ENCODE measurements around the gene GRIA4.

GRIA4 gene

DNA sequence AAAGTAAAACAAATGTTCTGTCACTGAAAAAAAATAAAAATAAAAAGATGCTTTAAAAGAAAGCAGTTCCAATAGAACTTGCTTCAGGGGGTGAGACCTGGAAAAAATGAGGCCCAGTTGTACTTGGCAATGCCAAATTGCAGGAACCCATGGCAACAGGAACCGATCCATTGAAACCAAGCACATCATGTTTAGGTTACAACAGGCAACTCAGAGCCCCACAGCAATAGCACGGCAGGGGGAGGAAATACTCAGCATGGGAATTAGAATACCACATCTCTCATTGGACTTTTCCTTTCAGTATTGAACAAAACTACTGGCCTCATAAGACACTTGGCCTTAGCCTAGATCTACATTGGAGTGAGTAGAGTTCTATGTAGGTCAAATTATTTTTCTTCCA, 327.9 kb downstream of the GRIA4 start:
- H3K27me3 ChIP-seq (ENCODE audit: insufficient read depth, low read length, poor library complexity, severe bottlenecking) = no peaks in the 10 kb centered on the region
- H3K4me3 ChIP-seq (ENCODE audit: low read length, poor library complexity, severe bottlenecking) = no peak overlapping the region
- H3K4me1 ChIP-seq (ENCODE audit: insufficient read depth, low read length, poor library complexity, severe bottlenecking) = peaks cover 8% of the 10 kb centered on the region
- H3F3A ChIP-seq (ENCODE audit: low read depth) = no peaks in the 10 kb centered on the region
- H3K9me3 ChIP-seq (ENCODE audit: insufficient read depth, low read depth, low read length) = no peaks in the 10 kb centered on the region
- H3K9me2 ChIP-seq (replicated peaks; ENCODE audit: low read depth, low read length) = no peaks in the 10 kb centered on the region
- no peak overlapping the region for H2AFZ ChIP-seq (ENCODE audit: low read length)
- no peaks in the 10 kb centered on the region for H3K36me3 ChIP-seq (ENCODE audit: insufficient read depth, low read length)
- no peak overlapping the region for H3K9ac ChIP-seq (ENCODE audit: low read depth, low read length, poor library complexity, severe bottlenecking)
- no peaks in the 10 kb centered on the region for H4K20me1 ChIP-seq (ENCODE audit: insufficient read depth, low read length, poor library complexity, severe bottlenecking)
- no peaks in the 10 kb centered on the region for H3K79me2 ChIP-seq (ENCODE audit: insufficient read depth, low read length)
- H3K4me2 ChIP-seq (ENCODE audit: low read depth, low read length, poor library complexity, severe bottlenecking) = no peak overlapping the region
- TF ChIP-seq EZH2phosphoT487 (IDR thresholded peaks at IDR 0.05; ENCODE audit: borderline replicate concordance) = no peak
- TF ChIP-seq, protein P1, sequence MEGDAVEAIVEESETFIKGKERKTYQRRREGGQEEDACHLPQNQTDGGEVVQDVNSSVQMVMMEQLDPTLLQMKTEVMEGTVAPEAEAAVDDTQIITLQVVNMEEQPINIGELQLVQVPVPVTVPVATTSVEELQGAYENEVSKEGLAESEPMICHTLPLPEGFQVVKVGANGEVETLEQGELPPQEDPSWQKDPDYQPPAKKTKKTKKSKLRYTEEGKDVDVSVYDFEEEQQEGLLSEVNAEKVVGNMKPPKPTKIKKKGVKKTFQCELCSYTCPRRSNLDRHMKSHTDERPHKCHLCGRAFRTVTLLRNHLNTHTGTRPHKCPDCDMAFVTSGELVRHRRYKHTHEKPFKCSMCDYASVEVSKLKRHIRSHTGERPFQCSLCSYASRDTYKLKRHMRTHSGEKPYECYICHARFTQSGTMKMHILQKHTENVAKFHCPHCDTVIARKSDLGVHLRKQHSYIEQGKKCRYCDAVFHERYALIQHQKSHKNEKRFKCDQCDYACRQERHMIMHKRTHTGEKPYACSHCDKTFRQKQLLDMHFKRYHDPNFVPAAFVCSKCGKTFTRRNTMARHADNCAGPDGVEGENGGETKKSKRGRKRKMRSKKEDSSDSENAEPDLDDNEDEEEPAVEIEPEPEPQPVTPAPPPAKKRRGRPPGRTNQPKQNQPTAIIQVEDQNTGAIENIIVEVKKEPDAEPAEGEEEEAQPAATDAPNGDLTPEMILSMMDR (conservative IDR thresholded peaks at IDR 0.05; ENCODE audit: low read length) = no peak

- H3K79me2 ChIP-seq (ENCODE audit: insufficient read depth, low read length) = no peaks in the 10 kb centered on the region
- no peak overlapping the region for H3K4me2 ChIP-seq (ENCODE audit: low read depth, low read length, poor library complexity, severe bottlenecking)
- H3K27me3 ChIP-seq (ENCODE audit: insufficient read depth, low read length, poor library complexity, severe bottlenecking) = no peaks in the 10 kb centered on the region
- no peaks in the 10 kb centered on the region for H3K9me2 ChIP-seq (replicated peaks; ENCODE audit: low read depth, low read length)
- no peaks in the 10 kb centered on the region for H3K36me3 ChIP-seq (ENCODE audit: insufficient read depth, low read length)
- no peaks in the 10 kb centered on the region for H3F3A ChIP-seq (ENCODE audit: low read depth)
- TF ChIP-seq EZH2phosphoT487 (IDR thresholded peaks at IDR 0.05; ENCODE audit: borderline replicate concordance) = no peak
- TF ChIP-seq, protein P1 (conservative IDR thresholded peaks at IDR 0.05; ENCODE audit: low read length) = no peak
- no peaks in the 10 kb centered on the region for H3K4me1 ChIP-seq (ENCODE audit: insufficient read depth, low read length, poor library complexity, severe bottlenecking)
- H3K9ac ChIP-seq (ENCODE audit: low read depth, low read length, poor library complexity, severe bottlenecking) = no peak overlapping the region
- no peak overlapping the region for H3K4me3 ChIP-seq (ENCODE audit: low read length, poor library complexity, severe bottlenecking)
- no peaks in the 10 kb centered on the region for H3K9me3 ChIP-seq (ENCODE audit: insufficient read depth, low read depth, low read length)
- H4K20me1 ChIP-seq (ENCODE audit: insufficient read depth, low read length, poor library complexity, severe bottlenecking) = no peaks in the 10 kb centered on the region
- no peak overlapping the region for H2AFZ ChIP-seq (ENCODE audit: low read length)
Measured at GRCh38 chr11:105942921-105943320, 333.0 kb downstream of the GRIA4 start.

DNA sequence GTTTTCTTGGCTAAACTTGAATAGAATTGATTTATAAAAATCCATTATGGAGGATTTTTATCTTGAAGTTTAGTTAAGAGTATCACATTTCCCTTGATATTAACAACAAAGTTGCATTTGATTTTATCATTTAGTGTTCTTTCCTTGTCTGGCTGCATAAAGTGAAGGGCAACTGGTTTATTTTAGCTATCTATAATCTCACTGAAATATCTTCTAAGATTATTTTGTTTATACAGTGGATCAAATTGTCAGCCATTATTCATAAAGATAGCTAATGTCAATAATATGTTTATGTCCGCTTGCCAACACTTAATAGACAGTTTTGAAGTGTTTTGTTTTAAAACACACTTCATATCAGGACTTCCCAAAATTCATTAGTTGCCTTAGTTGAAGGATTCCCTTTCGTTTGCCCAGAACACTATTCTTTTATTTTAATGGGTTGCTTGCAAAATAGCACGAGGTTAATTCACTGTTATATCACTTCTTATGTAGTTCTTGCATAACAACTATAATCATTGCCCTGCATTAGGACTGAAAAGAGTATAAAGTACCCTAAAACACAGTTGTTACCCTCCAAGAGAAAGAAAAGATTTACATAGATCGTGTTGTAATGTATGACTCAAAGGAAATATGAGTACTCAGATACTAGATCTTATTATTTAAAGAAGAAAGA, 339.2 kb downstream of the GRIA4 start:
- TF ChIP-seq EZH2phosphoT487 (IDR thresholded peaks at IDR 0.05; ENCODE audit: borderline replicate concordance) = no peak
- TF ChIP-seq, protein P1 (conservative IDR thresholded peaks at IDR 0.05; ENCODE audit: low read length) = no peak
- no peaks in the 10 kb centered on the region for H3F3A ChIP-seq (ENCODE audit: low read depth)
- H2AFZ ChIP-seq (ENCODE audit: low read length) = no peak overlapping the region

More for the DNA sequence above, 339.2 kb downstream of the GRIA4 start:
- Histone ChIP-seq H3K9me3 (ENCODE audit: insufficient read depth, low read depth, low read length) (no peaks in the 10 kb centered on the region), H3K27me3 (ENCODE audit: insufficient read depth, low read length, poor library complexity, severe bottlenecking) (no peaks in the 10 kb centered on the region), H3K9me2 (replicated peaks; ENCODE audit: low read depth, low read length) (no peaks in the 10 kb centered on the region), H3K9ac (ENCODE audit: low read depth, low read length, poor library complexity, severe bottlenecking) (no peak overlapping the region), H3K36me3 (ENCODE audit: insufficient read depth, low read length) (no peaks in the 10 kb centered on the region), H3K4me2 (ENCODE audit: low read depth, low read length, poor library complexity, severe bottlenecking) (no peak overlapping the region), H3K4me3 (ENCODE audit: low read length, poor library complexity, severe bottlenecking) (no peak overlapping the region), H3K79me2 (ENCODE audit: insufficient read depth, low read length) (no peaks in the 10 kb centered on the region), H4K20me1 (ENCODE audit: insufficient read depth, low read length, poor library complexity, severe bottlenecking) (no peaks in the 10 kb centered on the region), H3K4me1 (ENCODE audit: insufficient read depth, low read length, poor library complexity, severe bottlenecking) (no peaks in the 10 kb centered on the region)

Data from Loucy (cell line).